HFFc6 (cell line): ENCODE data around the gene ANGPTL7. TPM values are rescaled to one million over a fixed set of nuclear protein-coding genes. Genes with fewer than 3 reads are reported as not detected.

ENCODE experiments used
- DNase-seq: peaks from one replicate; pipeline ENCODE4 v3.0.0-alpha.2; 2018
- H3K27ac Mint-ChIP-seq: 2 replicates; pipeline ENCODE4 v1.8.0; 2020; ENCODE audit warnings: mild to moderate bottlenecking, mixed read lengths
- H3K27me3 Mint-ChIP-seq: 2 replicates; pipeline ENCODE4 v1.8.0; 2021; ENCODE audit warnings: mild to moderate bottlenecking, moderate library complexity, mixed read lengths; ENCODE audit not compliant: insufficient read depth
- H3K36me3 Mint-ChIP-seq: 2 replicates; pipeline ENCODE4 v1.8.0; 2021; ENCODE audit warnings: low read depth, mixed read lengths
- H3K4me1 Mint-ChIP-seq: 2 replicates; pipeline ENCODE4 v1.8.0; 2020; ENCODE audit warnings: low read depth, mixed read lengths
- H3K4me3 Mint-ChIP-seq: 2 replicates; pipeline ENCODE4 v1.8.0; 2020; ENCODE audit warnings: mild to moderate bottlenecking, moderate library complexity, mixed read lengths
- H3K9me3 Mint-ChIP-seq: 2 replicates; pipeline ENCODE4 v1.8.0; 2020; ENCODE audit warnings: mild to moderate bottlenecking, mixed read lengths
- CTCF ChIP-seq: fragments of 200-600 bp; sonication (generic); IDR thresholded peaks from 2 replicates; pipeline ENCODE4 v1.5.0; 2021; ENCODE audit warnings: antibody characterized with exemption, mild to moderate bottlenecking
- total RNA-seq, 6 experiments: library from RNA; stranded (reverse); fragmentation: NEBNext Ultra II Directional; extraction: Animal tissue kit (Norgen Biotek cat#: 25700); gene quantifications; 2 replicates in 1 of 6; 3 replicates in 5 of 6; pipeline ENCODE4 v1.2.3, GENCODE V29; 2021

The ANGPTL7 gene
- total RNA-seq, 6 experiments from 2014 or later, result not detected

GRCh38 chr1:11144570-11145256 lies 44.4 kb upstream of the ANGPTL7 start:
- H3K4me3 Mint-ChIP-seq, result no peak overlapping the region
- no peak for TF ChIP-seq CTCF
- H3K36me3 Mint-ChIP-seq, result peaks cover 8% of the 10 kb centered on the region
- no peak for DNase-seq
- no peak overlapping the region for H3K27ac Mint-ChIP-seq
- no peaks in the 10 kb centered on the region; the same call in 1 of the 2 replicates for H3K27me3 Mint-ChIP-seq
- no peaks in the 10 kb centered on the region for H3K9me3 Mint-ChIP-seq
- peaks cover 21% of the 10 kb centered on the region for H3K4me1 Mint-ChIP-seq

- no peak for TF ChIP-seq CTCF
- Mint-ChIP-seq H3K9me3 (no peaks in the 10 kb centered on the region), H3K36me3 (peaks cover 13% of the 10 kb centered on the region), H3K4me3 (no peak overlapping the region), H3K27me3 (no peaks in the 10 kb centered on the region; the same call in 1 of the 2 replicates), H3K4me1 (peaks cover 21% of the 10 kb centered on the region), H3K27ac (no peak overlapping the region)
- DNase-seq, result no peak
Observed at GRCh38 chr1:11145741-11146140, 43.4 kb upstream of the ANGPTL7 start.

GRCh38 chr1:11147197-11147770 lies 41.9 kb upstream of the ANGPTL7 start:
- no peaks in the 10 kb centered on the region for H3K27me3 Mint-ChIP-seq
- DNase-seq, result peak; percentile 77
- H3K4me1 Mint-ChIP-seq, result peaks cover 31% of the 10 kb centered on the region
- H3K9me3 Mint-ChIP-seq, result no peaks in the 10 kb centered on the region
- H3K4me3 Mint-ChIP-seq, result peak overlapping the region; percentile 13; the same call in 1 of the 2 replicates
- peaks cover 17% of the 10 kb centered on the region for H3K36me3 Mint-ChIP-seq
- no peak for TF ChIP-seq CTCF
- peak overlapping the region; percentile 67 for H3K27ac Mint-ChIP-seq

GRCh38 chr1:11150326-11150725 lies 38.8 kb upstream of the ANGPTL7 start:
- H3K27ac Mint-ChIP-seq, result no peak overlapping the region
- DNase-seq, result no peak
- H3K4me1 Mint-ChIP-seq, result peaks cover 37% of the 10 kb centered on the region
- peaks cover 18% of the 10 kb centered on the region for H3K36me3 Mint-ChIP-seq
- no peaks in the 10 kb centered on the region for H3K27me3 Mint-ChIP-seq
- no peak for TF ChIP-seq CTCF
- H3K4me3 Mint-ChIP-seq, result no peak overlapping the region
- no peaks in the 10 kb centered on the region for H3K9me3 Mint-ChIP-seq

GRCh38 chr1:11151114-11151513 lies 38.0 kb upstream of the ANGPTL7 start:
- peaks cover 18% of the 10 kb centered on the region for H3K36me3 Mint-ChIP-seq
- no peaks in the 10 kb centered on the region for H3K27me3 Mint-ChIP-seq
- H3K4me1 Mint-ChIP-seq, result peaks cover 37% of the 10 kb centered on the region
- no peak overlapping the region for H3K4me3 Mint-ChIP-seq
- DNase-seq, result no peak
- no peak overlapping the region for H3K27ac Mint-ChIP-seq
- H3K9me3 Mint-ChIP-seq, result no peaks in the 10 kb centered on the region
- TF ChIP-seq CTCF, result no peak
